Measurements from ENCODE around the gene GON4L. TPM values are rescaled to one million over a fixed set of nuclear protein-coding genes. Genes with fewer than 3 reads are reported as not detected.

Gene GON4L
- total RNA-seq, 1 donor from 2014 or later: 82.8 TPM

- Mint-ChIP-seq H3K4me1 (ENCODE audit: low read depth, unreplicated experiment) (peaks cover 3% of the 10 kb centered on the region), H3K36me3 (ENCODE audit: unreplicated experiment) (peaks cover 6% of the 10 kb centered on the region), H3K27ac (ENCODE audit: unreplicated experiment) (no peak overlapping the region), H3K27me3 (ENCODE audit: unreplicated experiment) (peaks cover 4% of the 10 kb centered on the region), H3K9me3 (ENCODE audit: unreplicated experiment) (peaks cover 8% of the 10 kb centered on the region), H3K4me3 (ENCODE audit: unreplicated experiment) (no peak overlapping the region)
- no peak for TF ChIP-seq CTCF (IDR thresholded peaks at IDR 0.05; ENCODE audit: partially characterized antibody, unreplicated experiment)
- DNase-seq: no peak
Measured at GRCh38 chr1:155831279-155831976, 25.6 kb downstream of the GON4L start.

- H3K27me3 Mint-ChIP-seq (ENCODE audit: unreplicated experiment): no peaks in the 10 kb centered on the region
- no peaks in the 10 kb centered on the region for H3K4me1 Mint-ChIP-seq (ENCODE audit: low read depth, unreplicated experiment)
- no peak for DNase-seq
- H3K9me3 Mint-ChIP-seq (ENCODE audit: unreplicated experiment): peaks cover 2% of the 10 kb centered on the region
- peak overlapping the region; percentile 72 for H3K27ac Mint-ChIP-seq (ENCODE audit: unreplicated experiment)
- H3K4me3 Mint-ChIP-seq (ENCODE audit: unreplicated experiment): no peak overlapping the region
- no peaks in the 10 kb centered on the region for H3K36me3 Mint-ChIP-seq (ENCODE audit: unreplicated experiment)
- no peak for TF ChIP-seq CTCF (IDR thresholded peaks at IDR 0.05; ENCODE audit: partially characterized antibody, unreplicated experiment)
Measured at GRCh38 chr1:155827450-155827849, 29.6 kb downstream of the GON4L start.

- no peaks in the 10 kb centered on the region for H3K27me3 Mint-ChIP-seq (ENCODE audit: unreplicated experiment)
- TF ChIP-seq CTCF (IDR thresholded peaks at IDR 0.05; ENCODE audit: partially characterized antibody, unreplicated experiment): no peak
- no peaks in the 10 kb centered on the region for H3K36me3 Mint-ChIP-seq (ENCODE audit: unreplicated experiment)
- DNase-seq: no peak
- H3K27ac Mint-ChIP-seq (ENCODE audit: unreplicated experiment): no peak overlapping the region
- H3K4me1 Mint-ChIP-seq (ENCODE audit: low read depth, unreplicated experiment): no peaks in the 10 kb centered on the region
- H3K9me3 Mint-ChIP-seq (ENCODE audit: unreplicated experiment): no peaks in the 10 kb centered on the region
- H3K4me3 Mint-ChIP-seq (ENCODE audit: unreplicated experiment): no peak overlapping the region
Measured at GRCh38 chr1:155816351-155816750, 40.7 kb downstream of the GON4L start.

GRCh38 chr1:155813672-155814071 lies 43.3 kb downstream of the GON4L start:
- H3K4me1 Mint-ChIP-seq (ENCODE audit: low read depth, unreplicated experiment): no peaks in the 10 kb centered on the region
- no peak overlapping the region for H3K27ac Mint-ChIP-seq (ENCODE audit: unreplicated experiment)
- no peaks in the 10 kb centered on the region for H3K27me3 Mint-ChIP-seq (ENCODE audit: unreplicated experiment)
- H3K36me3 Mint-ChIP-seq (ENCODE audit: unreplicated experiment): no peaks in the 10 kb centered on the region
- no peak for DNase-seq
- no peaks in the 10 kb centered on the region for H3K9me3 Mint-ChIP-seq (ENCODE audit: unreplicated experiment)
- no peak overlapping the region for H3K4me3 Mint-ChIP-seq (ENCODE audit: unreplicated experiment)
- no peak for TF ChIP-seq CTCF (IDR thresholded peaks at IDR 0.05; ENCODE audit: partially characterized antibody, unreplicated experiment)

GRCh38 chr1:155812878-155813277 lies 44.1 kb downstream of the GON4L start:
- no peak overlapping the region for H3K4me3 Mint-ChIP-seq (ENCODE audit: unreplicated experiment)
- no peak for TF ChIP-seq CTCF (IDR thresholded peaks at IDR 0.05; ENCODE audit: partially characterized antibody, unreplicated experiment)
- H3K27ac Mint-ChIP-seq (ENCODE audit: unreplicated experiment): no peak overlapping the region
- H3K9me3 Mint-ChIP-seq (ENCODE audit: unreplicated experiment): peaks cover 2% of the 10 kb centered on the region
- no peaks in the 10 kb centered on the region for H3K27me3 Mint-ChIP-seq (ENCODE audit: unreplicated experiment)
- no peak for DNase-seq
- no peaks in the 10 kb centered on the region for H3K36me3 Mint-ChIP-seq (ENCODE audit: unreplicated experiment)
- H3K4me1 Mint-ChIP-seq (ENCODE audit: low read depth, unreplicated experiment): no peaks in the 10 kb centered on the region
